GM19193 (cell line): ENCODE data around the gene ADAMTSL3.

Experiments
- POLR2A ChIP-seq: IDR thresholded peaks from 4 replicates; pipeline ENCODE4 v1.6.1; 2011; ENCODE audit not compliant: insufficient read depth, insufficient read length; ENCODE audit errors: extremely low read depth

ADAMTSL3 gene

DNA sequence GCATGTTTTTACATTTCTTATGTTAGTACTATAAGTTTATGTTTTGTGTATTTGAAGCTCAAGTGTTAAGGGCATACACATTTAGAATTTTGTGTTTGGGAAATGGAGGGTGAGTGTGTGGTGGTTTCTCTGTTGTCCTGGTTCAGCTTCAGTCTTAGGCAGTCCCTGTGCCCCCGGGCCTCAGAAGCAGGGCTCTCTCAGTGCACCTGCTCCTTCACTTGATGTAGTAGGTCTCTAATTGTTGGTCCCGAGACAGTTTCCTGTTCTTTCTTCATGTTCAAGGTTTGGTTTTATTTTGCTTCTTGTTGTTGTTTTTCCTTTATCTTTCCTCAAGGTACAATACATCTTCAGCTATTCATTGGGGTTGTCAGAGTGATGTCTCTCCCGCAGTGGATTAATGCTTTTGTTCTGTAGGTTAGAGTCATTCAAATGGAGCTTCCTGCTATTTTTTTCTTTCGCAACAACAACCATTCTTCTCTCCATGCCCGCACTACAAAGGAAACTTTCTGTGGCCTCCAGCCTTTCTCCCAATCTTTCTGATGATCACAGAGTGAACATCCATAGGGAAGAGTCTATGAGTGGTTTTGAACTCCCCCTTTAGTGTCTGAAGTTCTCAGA, 403.9 kb downstream of the ADAMTSL3 start:
- TF ChIP-seq POLR2A = no peak

DNA sequence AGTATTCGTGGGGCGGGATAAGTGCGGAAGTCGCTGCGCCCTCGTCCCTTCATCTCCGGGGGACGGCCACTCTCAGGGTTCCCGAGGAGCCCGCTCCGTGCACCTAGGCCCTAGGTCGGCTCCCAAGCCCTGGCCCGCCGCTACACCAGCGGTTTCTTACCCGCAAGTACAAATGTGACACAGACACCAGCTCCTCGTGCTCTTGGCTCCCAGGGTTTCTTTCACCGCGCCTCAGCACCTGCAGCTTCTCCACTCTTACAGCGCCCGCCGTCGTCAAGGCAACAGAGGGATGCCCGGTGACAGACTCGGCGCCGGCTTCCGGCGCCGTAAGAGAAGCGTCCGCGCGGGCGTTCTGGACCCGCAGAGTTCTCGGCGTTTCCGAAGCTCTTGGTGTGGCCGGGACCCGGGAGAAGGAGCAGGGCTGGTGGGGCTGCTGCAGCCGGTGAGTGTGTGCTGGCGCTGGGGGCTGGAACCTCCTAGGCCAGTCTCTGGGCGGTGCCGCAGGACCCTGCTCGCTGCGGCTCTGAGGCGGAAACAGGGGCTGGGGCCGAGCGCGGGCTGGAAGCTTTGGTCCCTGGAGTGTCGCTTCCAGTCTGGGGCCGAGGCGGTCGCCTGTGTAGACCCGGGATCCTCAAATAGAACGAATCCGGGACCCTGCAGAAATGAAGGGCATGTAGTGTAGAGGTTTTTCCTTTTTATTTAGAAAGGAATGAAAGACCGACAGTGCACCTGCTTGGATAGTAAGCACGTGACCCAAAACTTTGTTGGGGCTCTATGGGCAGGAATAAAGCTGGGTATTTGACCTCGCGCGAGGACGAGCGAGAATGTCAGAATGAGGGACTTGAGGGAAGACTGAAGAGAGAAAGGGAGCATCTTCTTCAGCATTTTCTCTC, 426.2 kb downstream of the ADAMTSL3 start:
- no peak for TF ChIP-seq POLR2A

GRCh38 chr15:84081391-84082168, 427.7 kb downstream of the ADAMTSL3 start:
- no peak for TF ChIP-seq POLR2A

DNA sequence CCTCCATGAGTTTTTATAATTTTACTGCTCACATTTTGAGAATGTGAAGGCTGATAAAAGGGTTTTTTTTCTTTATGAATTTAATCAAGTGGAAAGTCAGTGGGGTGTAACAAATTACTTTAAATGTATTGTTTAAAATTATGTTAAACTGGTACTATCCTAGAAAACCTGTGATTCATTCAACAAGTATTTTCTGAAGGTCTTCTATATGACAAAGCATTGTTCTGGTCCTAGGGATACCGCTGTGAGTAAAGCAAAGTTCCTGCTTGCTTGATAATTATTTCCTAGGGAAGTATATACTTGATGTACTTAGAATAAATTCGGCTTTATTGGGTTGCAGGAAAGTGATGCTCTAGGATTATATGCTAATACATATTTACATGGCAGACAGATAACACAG, 428.8 kb downstream of the ADAMTSL3 start:
- TF ChIP-seq POLR2A = no peak
